SU-DHL-6 (cell line): ENCODE data around the gene SMC5.

Experiments
- CTCF ChIP-seq: fragments of 200-600 bp; sonication (generic); IDR thresholded peaks from one replicate; pipeline ENCODE4 v1.5.1; 2017; ENCODE audit warnings: antibody characterized with exemption, mild to moderate bottlenecking, low read length, moderate library complexity; ENCODE audit not compliant: insufficient read depth, poor library complexity, severe bottlenecking
- EZH2phosphoT487 ChIP-seq: fragments of 200-600 bp; sonication (generic), shearing (Covaris generic); conservative IDR thresholded peaks from 2 replicates; pipeline ENCODE4 v1.6.1; 2018; ENCODE audit warnings: mild to moderate bottlenecking, antibody characterized with exemption, low read length, moderate library complexity, mixed read lengths

- no peak for TF ChIP-seq CTCF
- no peak for TF ChIP-seq EZH2phosphoT487
These were observed 59.2 kb downstream of the SMC5 start for GRCh38 chr9:70318002-70318401.
